AG04449 (cell line): ENCODE measurements around the gene CYP3A4.

Experiments
- CTCF ChIA-PET: fragments of 350-600 bp; formaldehyde crosslinking; extraction: SDS; loops from one replicate; lab custom pipeline; 2021; ENCODE audit warnings: antibody characterized with exemption; lab: Yijun Ruan, JAX
- POLR2A ChIA-PET: fragments of 400-600, 350-600 bp; formaldehyde crosslinking; extraction: SDS; loops from one replicate; lab custom pipeline; 2020; ENCODE audit warnings: antibody characterized with exemption, inconsistent platforms; lab: Yijun Ruan, JAX
- DNase-seq: peaks from one replicate; pipeline ENCODE4 v3.0.0-alpha.2; 2010; ENCODE audit warnings: low read depth, low spot score
- H3K4me3 ChIP-seq: 2 replicates; pipeline ENCODE4 v1.5.1; 2011; ENCODE audit warnings: low read depth, mild to moderate bottlenecking, control low read depth, low read length
- TF ChIP-seq, protein P1 (sequence below): IDR thresholded peaks from one replicate; pipeline ENCODE4 v1.5.1; 2011; ENCODE audit warnings: mild to moderate bottlenecking, moderate library complexity, low read length, control low read depth, inconsistent platforms; ENCODE audit not compliant: insufficient read depth; ENCODE audit errors: missing control alignments

Gene CYP3A4

DNA sequence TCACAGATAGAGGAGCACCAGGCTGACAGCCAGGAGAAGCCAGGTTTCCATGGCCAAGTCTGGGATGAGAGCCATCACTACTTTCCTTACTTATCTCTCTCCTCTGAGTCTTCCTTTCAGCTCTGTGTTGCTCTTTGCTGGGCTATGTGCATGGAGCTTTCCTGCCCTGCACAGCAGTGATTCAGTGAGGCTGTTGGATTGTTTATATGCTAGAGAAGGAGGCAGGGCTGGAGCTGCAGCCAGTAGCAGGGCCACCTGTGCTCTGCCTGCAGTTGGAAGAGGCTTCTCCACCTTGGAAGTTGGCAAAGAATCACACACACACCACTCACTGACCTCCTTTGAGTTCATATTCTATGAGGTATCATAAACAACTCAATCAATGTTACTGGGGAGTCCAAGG is at the start of gene CYP3A4:
CYP3A4 (minus strand) TSS at position 178 of the 400 bp plus-strand sequence; CDS start at position 75, 103 bp downstream.
- POLR2A ChIA-PET, result no interaction called here
- H3K4me3 ChIP-seq, result no peak within 1 kb of the TSS
- TF ChIP-seq, protein P1, sequence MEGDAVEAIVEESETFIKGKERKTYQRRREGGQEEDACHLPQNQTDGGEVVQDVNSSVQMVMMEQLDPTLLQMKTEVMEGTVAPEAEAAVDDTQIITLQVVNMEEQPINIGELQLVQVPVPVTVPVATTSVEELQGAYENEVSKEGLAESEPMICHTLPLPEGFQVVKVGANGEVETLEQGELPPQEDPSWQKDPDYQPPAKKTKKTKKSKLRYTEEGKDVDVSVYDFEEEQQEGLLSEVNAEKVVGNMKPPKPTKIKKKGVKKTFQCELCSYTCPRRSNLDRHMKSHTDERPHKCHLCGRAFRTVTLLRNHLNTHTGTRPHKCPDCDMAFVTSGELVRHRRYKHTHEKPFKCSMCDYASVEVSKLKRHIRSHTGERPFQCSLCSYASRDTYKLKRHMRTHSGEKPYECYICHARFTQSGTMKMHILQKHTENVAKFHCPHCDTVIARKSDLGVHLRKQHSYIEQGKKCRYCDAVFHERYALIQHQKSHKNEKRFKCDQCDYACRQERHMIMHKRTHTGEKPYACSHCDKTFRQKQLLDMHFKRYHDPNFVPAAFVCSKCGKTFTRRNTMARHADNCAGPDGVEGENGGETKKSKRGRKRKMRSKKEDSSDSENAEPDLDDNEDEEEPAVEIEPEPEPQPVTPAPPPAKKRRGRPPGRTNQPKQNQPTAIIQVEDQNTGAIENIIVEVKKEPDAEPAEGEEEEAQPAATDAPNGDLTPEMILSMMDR, result no peak
- DNase-seq, result no peak
- CTCF ChIA-PET, result interaction anchor here (1.3 kb wide), 1 partner anchor 12 kb away, joined by 4 read pairs; no protein-coding TSS in a partner anchor

DNA sequence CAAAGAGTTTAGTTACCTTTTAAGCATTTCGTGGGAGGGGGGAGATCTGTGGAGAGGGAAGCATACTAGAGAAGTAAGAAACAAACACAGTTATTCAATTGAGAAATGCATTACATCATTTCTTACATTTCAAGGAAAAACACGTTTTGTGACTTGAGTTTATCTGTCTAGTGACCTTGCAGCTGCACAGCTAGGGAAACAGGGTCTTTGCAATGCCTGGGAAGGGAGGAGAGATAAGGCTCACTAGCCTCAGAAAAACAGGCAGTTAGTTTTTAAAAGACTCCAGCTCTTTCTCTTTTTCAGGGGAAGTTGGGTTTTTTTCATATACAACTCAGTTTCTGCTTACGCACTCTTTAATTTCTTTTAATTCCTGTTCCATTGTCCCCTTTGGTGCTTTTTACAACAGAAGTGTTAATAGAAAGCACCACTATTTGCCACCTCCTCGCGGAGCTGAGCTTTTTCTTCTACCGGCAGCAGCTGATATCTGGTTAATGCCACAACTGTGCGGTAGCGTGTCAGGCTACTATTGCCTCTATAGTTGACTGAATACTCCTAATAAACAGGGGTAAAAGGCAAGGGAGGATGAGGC is 49.4 kb upstream of the CYP3A4 start:
- no peak for DNase-seq
- no peak overlapping the region for H3K4me3 ChIP-seq
- POLR2A ChIA-PET, result no interaction called here
- CTCF ChIA-PET, result no interaction called here
- TF ChIP-seq, protein P1, result no peak

DNA sequence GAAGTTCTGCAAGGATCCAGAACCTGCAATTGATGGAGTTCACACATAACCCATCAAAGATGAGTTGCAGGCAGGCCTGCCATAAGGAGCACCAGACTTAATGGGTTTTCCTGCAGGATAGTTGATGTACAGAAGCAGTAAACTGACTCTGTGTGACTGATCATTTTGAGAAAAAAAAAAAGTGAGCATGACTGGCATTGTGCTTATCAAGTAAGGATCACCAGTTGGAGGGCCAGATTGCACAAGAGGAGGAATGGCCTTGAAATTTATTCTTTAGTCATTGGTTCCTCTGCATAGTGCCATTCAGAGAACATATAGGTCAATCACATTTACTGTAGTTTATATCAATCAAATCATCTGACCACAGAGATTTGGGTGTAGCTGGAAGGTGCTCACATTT is 47.6 kb upstream of the CYP3A4 start:
- CTCF ChIA-PET, result interaction anchor here (1.0 kb wide), 1 partner anchor 9 kb away, joined by 3 read pairs; no protein-coding TSS in a partner anchor
- POLR2A ChIA-PET, result no interaction called here

DNA sequence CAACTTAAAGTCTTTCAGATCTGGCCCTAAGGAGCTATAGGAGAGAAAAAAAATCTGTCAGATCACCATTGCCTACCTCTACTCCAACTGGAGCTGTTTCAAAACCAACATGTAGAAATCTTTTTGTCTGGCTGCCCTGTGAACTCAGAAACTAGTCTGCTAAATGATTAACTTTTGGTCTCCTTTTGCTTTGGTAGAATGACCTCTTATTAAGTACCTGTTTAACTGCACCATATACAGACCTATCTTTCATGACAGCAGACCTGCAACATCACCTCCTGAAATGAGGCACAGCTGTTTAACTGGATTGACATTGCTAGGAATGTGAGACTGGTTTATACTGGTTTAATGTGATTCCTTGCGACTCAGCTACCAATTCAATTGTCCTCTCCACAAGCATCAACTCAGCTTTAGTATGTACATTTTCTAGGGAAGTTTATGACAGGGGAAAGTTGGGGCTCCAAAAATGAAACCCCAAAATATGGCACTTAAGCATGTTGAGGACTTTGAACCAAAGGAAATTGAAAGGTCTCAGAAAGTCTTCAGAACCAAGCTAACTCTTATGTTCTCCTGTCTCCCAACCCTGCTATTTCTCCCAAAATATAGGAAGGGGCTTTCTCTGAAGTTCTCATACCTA is 45.7 kb upstream of the CYP3A4 start:
- POLR2A ChIA-PET, result no interaction called here
- no peak for DNase-seq
- H3K4me3 ChIP-seq, result no peak overlapping the region
- CTCF ChIA-PET, result interaction anchor here (1.4 kb wide), 1 partner anchor 11 kb away, joined by 3 read pairs; no protein-coding TSS in a partner anchor
- TF ChIP-seq, protein P1, result no peak

More for the DNA sequence above, 47.6 kb upstream of the CYP3A4 start:
- DNase-seq, result no peak
- TF ChIP-seq, protein P1, result no peak
- H3K4me3 ChIP-seq, result no peak overlapping the region

DNA sequence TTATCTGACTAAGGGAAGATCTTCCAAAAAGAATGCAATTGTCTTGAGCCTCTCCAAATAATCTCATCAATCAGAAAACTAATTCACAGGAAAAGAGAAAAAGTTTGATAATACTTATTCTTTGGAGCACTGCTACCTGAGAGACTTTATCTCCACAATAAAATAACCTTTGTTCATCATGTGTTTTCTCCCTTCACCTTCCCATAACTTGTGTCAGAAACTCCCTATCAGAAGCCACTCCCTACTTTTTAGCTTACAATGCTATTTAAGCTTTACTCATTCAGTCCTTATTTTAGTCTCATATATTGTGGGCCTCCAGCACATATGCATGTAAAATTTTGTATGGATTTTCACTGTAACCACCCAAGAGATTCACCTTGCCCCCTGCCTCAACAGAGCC is 44.8 kb upstream of the CYP3A4 start:
- ChIA-PET POLR2A (no interaction called here), CTCF (interaction anchor here (1.4 kb wide), 1 partner anchor 12 kb away, joined by 3 read pairs; no protein-coding TSS in a partner anchor)
- H3K4me3 ChIP-seq, result no peak overlapping the region
- TF ChIP-seq, protein P1, result no peak
- no peak for DNase-seq

DNA sequence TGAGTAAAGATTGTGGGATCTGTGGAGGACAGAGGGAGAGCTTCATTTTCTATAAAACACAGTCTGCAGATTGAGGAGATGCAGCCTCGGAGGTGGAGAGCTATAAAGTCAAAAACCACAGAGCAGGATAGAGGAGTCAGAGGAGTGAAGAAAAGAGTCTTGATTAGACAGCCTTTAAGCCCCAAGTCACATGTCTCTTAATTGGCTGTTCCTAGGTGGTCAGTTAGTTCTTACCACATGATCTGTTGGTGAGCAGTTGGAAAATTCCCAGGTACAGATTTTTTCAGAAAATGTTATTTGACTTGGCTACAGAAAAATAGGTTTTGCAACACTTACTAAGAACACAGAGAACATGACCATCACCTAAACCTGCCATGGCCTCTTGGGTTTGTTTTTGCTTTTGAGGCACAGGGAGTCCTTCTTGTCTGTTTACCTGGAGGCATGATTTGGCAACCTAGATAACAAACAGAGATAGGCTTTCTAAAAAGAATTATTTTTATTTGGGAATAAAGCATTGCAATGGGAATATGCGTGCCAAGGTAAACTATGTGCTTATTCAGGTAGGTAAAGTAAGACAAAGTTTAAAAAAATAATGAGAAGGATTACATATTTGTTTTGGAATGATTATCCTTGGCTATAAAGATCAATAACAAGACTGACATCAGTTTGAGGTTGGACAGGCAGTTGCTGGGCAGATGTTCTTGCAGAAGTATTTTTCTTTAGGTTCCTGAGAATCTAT is 43.2 kb upstream of the CYP3A4 start:
- TF ChIP-seq, protein P1, result no peak
- POLR2A ChIA-PET, result no interaction called here

More for the DNA sequence above, 43.2 kb upstream of the CYP3A4 start:
- CTCF ChIA-PET, result no interaction called here
- no peak for DNase-seq
- H3K4me3 ChIP-seq, result no peak overlapping the region
